ENCODE measurements around the gene SLC35G1.

The SLC35G1 gene, protein sequence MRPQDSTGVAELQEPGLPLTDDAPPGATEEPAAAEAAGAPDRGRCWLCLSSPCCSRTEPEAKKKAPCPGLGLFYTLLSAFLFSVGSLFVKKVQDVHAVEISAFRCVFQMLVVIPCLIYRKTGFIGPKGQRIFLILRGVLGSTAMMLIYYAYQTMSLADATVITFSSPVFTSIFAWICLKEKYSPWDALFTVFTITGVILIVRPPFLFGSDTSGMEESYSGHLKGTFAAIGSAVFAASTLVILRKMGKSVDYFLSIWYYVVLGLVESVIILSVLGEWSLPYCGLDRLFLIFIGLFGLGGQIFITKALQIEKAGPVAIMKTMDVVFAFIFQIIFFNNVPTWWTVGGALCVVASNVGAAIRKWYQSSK

DNA sequence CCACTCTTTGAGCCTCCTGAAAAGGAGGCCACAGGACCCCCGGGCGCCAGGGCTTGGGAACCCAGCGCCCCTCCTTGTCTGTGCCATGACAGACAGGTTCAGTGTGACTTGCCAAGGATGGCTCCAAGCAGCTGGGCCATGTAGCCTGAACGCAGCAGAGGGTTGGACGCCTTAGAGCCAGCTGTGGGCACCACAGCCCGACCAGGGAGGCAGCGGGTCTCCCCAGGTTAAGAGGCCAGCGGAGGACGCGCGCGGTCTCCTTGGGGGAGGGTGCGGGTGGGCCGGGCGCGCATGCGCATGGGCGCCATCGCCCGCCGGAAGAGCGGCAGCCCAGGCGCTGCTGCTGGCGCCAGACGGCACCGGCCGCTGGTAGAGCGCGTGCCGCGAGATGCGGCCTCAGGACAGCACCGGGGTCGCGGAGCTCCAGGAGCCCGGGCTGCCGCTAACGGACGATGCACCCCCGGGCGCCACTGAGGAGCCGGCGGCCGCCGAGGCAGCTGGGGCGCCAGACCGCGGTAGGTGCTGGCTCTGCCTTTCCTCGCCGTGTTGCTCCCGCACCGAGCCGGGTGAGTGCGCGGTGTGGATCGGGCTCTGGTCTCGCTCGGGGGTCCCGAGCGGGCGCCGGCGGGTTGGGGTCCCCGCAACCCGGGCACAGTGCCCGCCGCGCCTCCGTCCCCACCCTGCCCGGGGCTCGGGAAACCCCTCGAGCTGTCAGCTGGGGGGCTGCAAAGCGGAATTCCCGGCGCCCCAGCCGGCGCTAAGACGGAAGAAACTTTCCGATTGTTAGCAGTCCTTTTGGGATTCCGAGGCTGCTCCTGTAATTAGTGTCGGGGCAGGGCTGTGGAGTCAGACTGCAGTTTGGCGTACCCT is at the start of gene SLC35G1:
Gene SLC35G1, plus strand, starts transcription at position 333 of the 870 bp plus-strand sequence. Its CDS starts 56 bp downstream, at position 389.
- peak; percentile 35 for DNase-seq (ENCODE audit: low read depth)
- TF ChIP-seq, protein P1, sequence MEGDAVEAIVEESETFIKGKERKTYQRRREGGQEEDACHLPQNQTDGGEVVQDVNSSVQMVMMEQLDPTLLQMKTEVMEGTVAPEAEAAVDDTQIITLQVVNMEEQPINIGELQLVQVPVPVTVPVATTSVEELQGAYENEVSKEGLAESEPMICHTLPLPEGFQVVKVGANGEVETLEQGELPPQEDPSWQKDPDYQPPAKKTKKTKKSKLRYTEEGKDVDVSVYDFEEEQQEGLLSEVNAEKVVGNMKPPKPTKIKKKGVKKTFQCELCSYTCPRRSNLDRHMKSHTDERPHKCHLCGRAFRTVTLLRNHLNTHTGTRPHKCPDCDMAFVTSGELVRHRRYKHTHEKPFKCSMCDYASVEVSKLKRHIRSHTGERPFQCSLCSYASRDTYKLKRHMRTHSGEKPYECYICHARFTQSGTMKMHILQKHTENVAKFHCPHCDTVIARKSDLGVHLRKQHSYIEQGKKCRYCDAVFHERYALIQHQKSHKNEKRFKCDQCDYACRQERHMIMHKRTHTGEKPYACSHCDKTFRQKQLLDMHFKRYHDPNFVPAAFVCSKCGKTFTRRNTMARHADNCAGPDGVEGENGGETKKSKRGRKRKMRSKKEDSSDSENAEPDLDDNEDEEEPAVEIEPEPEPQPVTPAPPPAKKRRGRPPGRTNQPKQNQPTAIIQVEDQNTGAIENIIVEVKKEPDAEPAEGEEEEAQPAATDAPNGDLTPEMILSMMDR (IDR thresholded peaks at IDR 0.05; ENCODE audit: low read depth, low read length, missing control alignments), result no peak
- peak within 1 kb of the TSS; percentile 89 for H3K4me3 ChIP-seq (ENCODE audit: low read depth, low read length)

DNA sequence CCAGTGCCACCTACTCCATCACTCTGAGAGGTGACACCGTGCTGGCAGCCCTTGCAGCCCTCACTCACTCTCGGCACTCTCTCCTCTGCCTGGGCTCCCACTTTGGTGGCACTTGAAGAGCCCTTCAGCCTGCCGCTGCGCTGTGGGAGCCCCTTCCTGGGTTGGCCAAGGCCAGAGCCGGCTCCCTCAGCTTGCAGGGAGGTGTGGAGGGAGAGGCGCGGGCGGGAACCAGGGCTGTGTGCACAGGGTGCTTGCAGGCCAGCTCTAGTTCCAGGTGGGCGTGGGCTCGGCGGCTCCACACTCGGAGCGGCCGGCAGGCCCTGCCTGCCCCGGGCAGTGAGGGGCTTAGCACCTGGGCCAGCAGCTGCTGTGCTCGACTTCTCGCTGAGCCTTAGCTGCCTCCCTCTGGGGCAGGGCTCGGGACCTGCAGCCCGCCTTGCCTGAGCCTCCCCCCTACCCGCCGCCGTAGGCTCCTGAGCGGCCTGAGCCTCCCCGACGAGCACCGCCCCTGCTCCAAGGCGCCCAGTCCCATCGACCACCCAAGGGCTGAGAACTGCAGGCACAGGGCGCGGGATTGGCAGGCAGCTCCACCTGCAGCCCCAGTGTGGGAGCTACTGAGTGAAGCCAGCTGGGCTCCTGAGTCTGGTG is 48.7 kb upstream of the SLC35G1 start:
- DNase-seq (ENCODE audit: low read depth), result no peak

DNA sequence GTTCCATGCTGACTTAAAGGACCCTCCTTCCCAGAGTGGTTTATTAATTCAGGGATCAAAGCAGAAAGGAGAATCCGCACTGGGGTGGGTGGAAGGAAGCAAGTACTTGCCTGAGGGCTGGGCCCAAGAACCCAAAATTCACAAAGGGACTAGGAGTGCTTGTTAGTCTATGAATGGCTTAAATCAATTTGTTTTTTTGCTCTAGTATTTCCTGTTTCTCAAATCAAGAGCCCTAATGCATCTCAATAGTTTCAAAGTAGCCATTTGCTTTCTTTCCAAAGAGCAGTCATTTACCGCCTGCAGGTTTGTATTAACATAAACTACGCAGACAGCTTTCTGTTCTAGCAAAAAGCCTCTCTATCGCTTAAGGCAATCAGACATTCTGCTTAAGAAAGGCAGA is 44.2 kb upstream of the SLC35G1 start:
- TF ChIP-seq, protein P1 (IDR thresholded peaks at IDR 0.05; ENCODE audit: low read depth, low read length, missing control alignments), result no peak
- no peak overlapping the region for H3K4me3 ChIP-seq (ENCODE audit: low read depth, low read length)
- no peak for DNase-seq (ENCODE audit: low read depth)

More for the DNA sequence above, 48.7 kb upstream of the SLC35G1 start:
- TF ChIP-seq, protein P1 (IDR thresholded peaks at IDR 0.05; ENCODE audit: low read depth, low read length, missing control alignments), result no peak
- no peak overlapping the region for H3K4me3 ChIP-seq (ENCODE audit: low read depth, low read length)

DNA sequence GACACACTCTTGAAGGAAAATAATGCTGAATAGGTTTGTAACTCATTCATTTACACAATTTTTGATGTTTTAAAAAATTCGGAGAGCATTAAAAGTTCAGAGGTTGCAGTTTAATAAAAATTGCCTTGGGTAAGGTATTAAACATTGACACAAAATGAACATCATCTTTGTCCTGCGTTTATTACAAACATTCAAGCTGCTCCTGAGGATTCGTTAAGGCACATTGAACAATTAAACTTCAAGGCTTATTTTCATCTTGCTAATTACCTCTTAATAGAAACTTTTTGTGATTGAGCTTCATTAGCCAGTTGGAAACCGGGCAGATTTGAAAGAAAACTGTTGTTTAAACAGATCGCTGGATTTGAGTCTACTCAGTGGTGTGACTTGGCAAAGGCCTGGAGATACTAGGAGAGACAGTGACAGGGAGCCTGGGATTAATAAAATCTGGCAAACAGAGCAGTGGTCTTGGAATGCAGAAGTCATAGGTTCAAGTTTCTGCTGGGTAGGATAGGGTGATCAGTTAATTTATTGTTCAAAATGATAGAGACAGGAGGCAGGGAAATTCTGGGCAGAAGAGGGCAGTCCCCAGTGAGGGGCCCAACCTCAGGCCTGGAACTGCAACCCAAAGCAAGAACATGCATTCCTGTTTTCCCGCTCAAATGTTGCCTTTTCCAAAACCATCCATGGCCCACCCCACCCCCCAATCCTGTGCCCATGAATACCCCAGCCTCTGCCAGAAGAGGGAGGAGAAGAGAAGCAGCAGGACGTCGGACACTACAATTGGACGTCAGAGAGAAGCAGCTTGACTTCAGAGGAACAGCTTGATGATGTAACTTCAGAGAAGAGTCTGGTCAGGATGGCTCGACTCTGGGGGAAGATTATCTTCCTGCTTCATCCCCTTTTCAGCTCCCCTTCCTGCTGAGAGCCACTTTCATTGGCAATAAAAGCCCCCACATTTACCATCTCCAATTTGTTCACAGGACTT is 43.5 kb upstream of the SLC35G1 start:
- TF ChIP-seq, protein P1 (IDR thresholded peaks at IDR 0.05; ENCODE audit: low read depth, low read length, missing control alignments), result no peak
- no peak for DNase-seq (ENCODE audit: low read depth)
- no peak overlapping the region for H3K4me3 ChIP-seq (ENCODE audit: low read depth, low read length)

DNA sequence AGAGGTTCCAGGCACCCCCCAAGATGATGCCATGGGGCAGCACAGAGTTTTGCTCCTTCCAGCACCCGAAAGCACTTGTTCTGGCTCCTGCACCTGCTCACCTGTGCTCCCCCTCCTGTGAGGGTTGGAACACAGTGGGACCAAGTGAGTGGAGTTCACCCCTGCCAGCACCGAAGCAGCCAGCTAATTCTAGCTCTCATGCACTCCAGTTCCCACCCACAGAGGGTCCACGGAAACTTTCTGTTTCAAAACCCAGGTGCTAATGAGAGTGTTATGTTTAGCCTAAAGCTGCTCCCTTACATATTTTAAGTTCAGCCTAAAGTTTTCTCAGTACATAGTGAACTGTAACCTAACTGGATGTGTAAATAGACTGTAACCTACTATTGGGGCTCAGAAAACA is 42.6 kb upstream of the SLC35G1 start:
- no peak overlapping the region for H3K4me3 ChIP-seq (ENCODE audit: low read depth, low read length)
- DNase-seq (ENCODE audit: low read depth), result no peak
- TF ChIP-seq, protein P1 (IDR thresholded peaks at IDR 0.05; ENCODE audit: low read depth, low read length, missing control alignments), result no peak

Measured in GM12864 (cell line).